H54 (cell line): ENCODE data around the gene MIF4GD.

Experiments
- DNase-seq: peaks from one replicate; pipeline ENCODE4 v3.0.0; 2011; ENCODE audit warnings: low spot score, mixed read lengths; ENCODE audit not compliant: insufficient read length
- FAIRE-seq: peaks from 3 replicates; lab custom pipeline; 2011; peaks lifted over from hg19 to GRCh38; lab: Jason Lieb, UNC
- POLR2A ChIP-seq: IDR thresholded peaks from 2 replicates; pipeline ENCODE4 v1.6.1; 2011; ENCODE audit warnings: low read depth, mild to moderate bottlenecking, low read length

MIF4GD gene

DNA sequence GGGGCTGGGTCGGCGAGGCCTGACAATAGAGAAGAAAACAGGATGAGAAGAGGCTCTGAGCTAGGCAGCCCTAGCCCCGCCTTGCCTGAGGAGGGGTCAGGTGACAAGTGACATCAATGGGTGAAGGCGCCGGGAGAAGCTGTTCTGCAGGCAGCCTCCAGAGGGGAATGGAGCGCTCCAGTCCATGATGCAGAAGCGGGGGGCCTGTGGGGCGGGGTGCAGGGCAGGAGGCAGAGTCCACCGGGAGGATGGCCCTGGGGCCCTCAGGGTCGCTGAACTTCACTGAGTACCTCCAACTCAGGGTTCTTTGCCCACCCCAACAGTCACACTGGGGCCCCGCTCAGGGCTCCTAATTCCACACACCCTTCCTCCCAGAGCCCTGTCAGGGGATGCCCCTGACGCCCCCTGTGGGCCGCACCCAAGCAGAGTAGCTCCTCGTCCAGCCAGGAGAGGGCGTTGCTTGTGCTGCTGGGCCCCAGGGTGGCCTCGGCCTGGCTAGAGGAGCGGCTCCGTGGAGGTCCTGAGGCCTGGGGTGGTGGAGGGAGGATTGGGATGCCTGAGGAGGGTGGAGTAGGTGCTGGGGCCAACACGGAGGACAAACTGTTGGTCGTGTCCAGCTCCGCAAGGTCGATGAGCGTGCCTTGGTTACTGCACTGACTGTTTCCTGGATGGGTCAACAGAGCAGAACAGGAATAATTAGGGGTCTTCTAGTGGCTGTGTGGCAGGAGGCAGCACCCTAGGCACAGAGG, 30.5 kb downstream of the MIF4GD start:
- no peak for TF ChIP-seq POLR2A
- FAIRE-seq (no peak), DNase-seq (peak; percentile 72)

GRCh38 chr17:75239778-75240393, 31.1 kb downstream of the MIF4GD start:
- DNase-seq, result no peak
- TF ChIP-seq POLR2A, result no peak
- FAIRE-seq, result no peak

- FAIRE-seq, result no peak
These were observed 31.8 kb downstream of the MIF4GD start for GRCh38 chr17:75239214-75239613.

DNA sequence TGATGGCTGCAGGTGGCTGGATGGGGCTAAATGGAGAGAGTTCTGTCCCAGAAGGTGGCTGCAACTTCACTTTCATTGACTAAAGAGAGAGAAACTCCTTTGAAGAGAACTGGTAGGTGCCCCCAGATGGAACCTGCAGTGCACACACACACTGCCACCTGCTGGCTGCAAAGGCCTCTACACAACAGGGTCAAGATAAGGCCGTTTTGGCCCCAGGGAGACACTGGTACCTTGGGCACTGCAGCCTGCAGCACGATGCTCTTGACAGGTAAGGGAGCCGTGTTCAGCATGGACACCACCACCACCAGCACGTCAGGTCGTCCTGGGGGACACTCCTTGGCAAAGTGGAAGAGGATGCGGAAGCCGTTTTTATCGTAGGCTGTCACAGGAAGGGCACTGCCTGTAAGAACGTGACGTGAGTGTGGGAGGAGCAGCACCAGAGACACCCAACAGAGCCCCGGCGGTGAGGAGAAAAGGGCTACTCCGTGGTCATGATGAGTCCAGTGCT, 32.3 kb downstream of the MIF4GD start:
- TF ChIP-seq POLR2A, result no peak
- FAIRE-seq (no peak), DNase-seq (peak; percentile 87)

More at GRCh38 chr17:75239214-75239613, 31.8 kb downstream of the MIF4GD start:
- DNase-seq, result no peak
- no peak for TF ChIP-seq POLR2A

- TF ChIP-seq POLR2A, result no peak
- DNase-seq, result no peak
- no peak for FAIRE-seq
These were observed 32.9 kb downstream of the MIF4GD start for GRCh38 chr17:75238020-75238580.

- FAIRE-seq, result no peak
- DNase-seq, result no peak
- TF ChIP-seq POLR2A, result no peak
These were observed 33.7 kb downstream of the MIF4GD start for GRCh38 chr17:75237100-75238014.

DNA sequence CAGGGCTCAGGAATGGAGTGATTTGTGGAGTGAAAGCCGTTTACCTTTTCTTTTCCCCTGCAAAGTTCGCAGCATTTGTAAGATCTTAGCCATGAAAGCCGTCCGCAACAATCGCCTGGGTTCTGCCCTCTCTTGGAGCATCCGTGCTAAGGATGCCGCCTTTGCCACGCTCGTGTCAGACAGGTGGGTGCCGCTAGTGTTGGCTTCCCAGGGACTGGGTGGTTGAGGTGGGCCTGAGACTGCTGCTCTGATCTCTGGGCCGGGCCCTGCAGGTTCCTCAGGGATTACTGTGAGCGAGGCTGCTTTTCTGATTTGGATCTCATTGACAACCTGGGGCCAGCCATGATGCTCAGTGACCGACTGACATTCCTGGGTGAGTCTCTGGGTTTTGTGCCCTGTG, 38.2 kb downstream of the MIF4GD start:
- FAIRE-seq, result no peak
- no peak for DNase-seq
- TF ChIP-seq POLR2A, result no peak

- DNase-seq, result no peak
- TF ChIP-seq POLR2A, result no peak
- no peak for FAIRE-seq
These were observed 39.1 kb downstream of the MIF4GD start for GRCh38 chr17:75231741-75232464.

DNA sequence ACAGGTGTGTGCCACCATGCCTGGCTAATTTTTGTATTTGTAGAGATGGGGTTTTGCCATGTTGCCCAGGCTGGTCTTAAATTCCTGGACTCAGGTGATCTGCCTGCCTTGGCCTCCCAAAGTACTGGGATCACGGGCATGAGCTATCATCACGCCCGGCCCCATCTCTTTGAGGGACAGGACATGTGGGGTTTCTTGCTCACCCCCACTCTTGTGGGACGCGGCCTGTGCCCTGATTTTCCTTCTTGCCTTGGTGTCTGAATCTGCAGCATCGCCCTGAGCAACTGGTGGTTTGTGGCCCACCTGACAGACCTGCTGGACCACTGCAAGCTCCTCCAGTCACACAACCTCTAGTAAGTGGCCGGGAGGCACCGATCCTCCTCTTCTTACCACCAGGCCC, 40.0 kb downstream of the MIF4GD start:
- FAIRE-seq, result no peak
- TF ChIP-seq POLR2A, result no peak

GRCh38 chr17:75228847-75229246, 42.2 kb downstream of the MIF4GD start:
- FAIRE-seq, result no peak
- TF ChIP-seq POLR2A, result no peak
- no peak for DNase-seq

More for the DNA sequence above, 40.0 kb downstream of the MIF4GD start:
- no peak for DNase-seq

DNA sequence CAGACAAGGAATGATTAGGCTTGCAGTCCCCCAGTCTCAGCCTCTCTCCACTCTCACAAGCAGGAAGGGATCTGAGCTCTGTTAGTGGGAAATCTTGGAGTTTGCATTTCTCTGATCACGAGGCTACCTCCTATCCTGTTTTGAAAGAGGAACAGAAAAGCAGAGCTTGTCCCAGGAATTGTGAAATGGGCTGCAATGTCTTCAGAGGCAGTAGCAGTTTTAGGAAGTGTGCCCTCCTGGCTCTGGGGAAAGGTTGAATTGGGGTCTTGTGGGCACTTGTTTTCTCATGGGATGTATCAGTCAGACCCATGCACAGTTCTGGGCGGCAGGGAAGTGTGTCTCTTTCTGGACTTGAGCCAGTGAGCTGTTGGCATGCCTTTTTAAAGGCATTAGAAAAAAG, 42.7 kb downstream of the MIF4GD start:
- TF ChIP-seq POLR2A, result no peak
- no peak for FAIRE-seq

DNA sequence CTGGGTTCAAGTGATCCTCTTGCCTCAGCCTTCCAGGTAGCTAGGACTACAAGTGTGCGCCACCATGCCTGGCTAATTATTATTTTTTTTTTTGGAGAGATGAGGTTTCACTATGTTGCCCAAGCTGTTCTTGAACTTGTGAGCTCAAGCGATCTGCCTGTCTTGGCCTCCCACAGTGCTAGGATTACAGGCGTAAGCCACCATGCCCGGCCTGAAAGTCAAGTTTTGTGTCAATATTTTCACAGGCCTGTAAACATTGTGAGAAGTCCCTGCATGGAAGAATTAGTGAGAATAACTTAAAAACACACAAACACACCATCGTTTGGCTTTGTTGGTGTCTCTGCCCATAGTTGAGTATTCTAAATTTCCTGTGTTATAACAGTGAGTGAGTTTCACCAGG, 43.3 kb downstream of the MIF4GD start:
- no peak for TF ChIP-seq POLR2A
- DNase-seq, result no peak
- no peak for FAIRE-seq

More for the DNA sequence above, 42.7 kb downstream of the MIF4GD start:
- DNase-seq, result no peak

DNA sequence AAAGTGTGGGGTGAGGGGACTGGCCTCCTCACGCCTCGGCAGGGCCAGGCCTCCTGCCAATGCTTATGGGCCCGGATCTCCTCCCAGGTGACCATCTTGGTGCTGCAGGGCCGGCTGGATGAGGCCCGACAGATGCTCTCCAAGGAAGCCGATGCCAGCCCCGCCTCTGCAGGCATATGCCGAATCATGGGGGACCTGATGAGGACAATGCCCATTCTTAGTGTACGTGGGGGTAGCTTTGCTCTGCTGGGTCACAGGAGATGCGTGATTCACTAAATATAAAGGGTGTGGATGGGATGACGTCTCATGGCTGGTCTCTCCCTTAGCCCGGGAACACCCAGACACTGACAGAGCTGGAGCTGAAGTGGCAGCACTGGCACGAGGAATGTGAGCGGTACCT, 46.0 kb downstream of the MIF4GD start:
- no peak for FAIRE-seq
- DNase-seq, result no peak
- no peak for TF ChIP-seq POLR2A
